DND-41 (cell line): ENCODE data around the gene TTC28.

Source experiments
- CTCF ChIP-seq: IDR thresholded peaks from 2 replicates; pipeline ENCODE4 v1.5.1; 2012; ENCODE audit warnings: borderline replicate concordance, low read length, moderate library complexity, mild to moderate bottlenecking; ENCODE audit not compliant: poor library complexity, severe bottlenecking; ENCODE audit errors: extremely low read depth
- EZH2 ChIP-seq: IDR thresholded peaks from 3 replicates; pipeline ENCODE4 v1.6.1; 2012; ENCODE audit warnings: borderline replicate concordance, low read depth, mild to moderate bottlenecking, moderate library complexity, low read length, inconsistent platforms; ENCODE audit not compliant: severe bottlenecking

DNA sequence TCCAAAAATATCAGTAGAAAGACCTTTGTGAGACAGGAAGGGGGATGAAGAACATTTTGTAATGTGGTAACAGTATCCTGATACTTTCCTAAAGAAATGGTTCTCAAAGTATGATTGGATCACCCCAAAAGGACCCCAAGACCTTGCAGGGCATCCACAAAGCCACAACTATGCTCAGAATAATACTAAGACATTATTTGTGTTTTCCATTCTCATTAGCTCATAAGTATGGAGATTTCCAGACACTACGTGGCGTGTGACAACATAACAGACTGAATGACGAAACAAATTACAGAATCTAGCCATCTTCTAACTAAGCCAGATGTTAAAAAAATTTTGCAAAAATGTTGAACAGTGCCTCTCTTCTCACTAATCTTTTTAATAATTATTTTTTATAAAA is 37.0 kb upstream of the TTC28 start:
- TF ChIP-seq CTCF: no peak
- no peak for TF ChIP-seq EZH2
